ENCODE measurements around the gene GJA8.
"Not testable (repeated sequence)": the region's sequence is repeated elsewhere in the genome, so short reads cannot be mapped to it uniquely, and the experiment has no call there.

The GJA8 gene

DNA sequence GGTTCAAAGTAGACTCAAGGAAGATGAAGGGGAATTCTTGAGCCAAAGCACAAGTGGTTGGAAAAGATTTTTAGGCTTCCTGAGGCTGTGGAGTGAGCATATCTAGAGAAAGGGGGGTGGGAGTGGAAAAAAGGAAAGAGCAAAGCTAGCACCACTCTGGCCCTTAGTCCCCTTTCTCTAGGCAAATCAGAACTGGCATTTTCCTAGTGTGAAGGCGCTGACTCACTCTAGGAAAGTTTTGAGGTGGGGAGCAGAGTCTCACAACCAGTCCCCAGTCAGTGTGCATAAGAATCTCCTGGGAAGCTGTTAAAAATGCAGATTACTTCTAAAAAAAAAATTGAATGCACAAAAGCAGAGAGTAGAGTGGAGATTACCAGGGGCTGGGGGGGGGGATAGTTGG is 22.2 kb downstream of the GJA8 start:
- TF ChIP-seq, protein P1, sequence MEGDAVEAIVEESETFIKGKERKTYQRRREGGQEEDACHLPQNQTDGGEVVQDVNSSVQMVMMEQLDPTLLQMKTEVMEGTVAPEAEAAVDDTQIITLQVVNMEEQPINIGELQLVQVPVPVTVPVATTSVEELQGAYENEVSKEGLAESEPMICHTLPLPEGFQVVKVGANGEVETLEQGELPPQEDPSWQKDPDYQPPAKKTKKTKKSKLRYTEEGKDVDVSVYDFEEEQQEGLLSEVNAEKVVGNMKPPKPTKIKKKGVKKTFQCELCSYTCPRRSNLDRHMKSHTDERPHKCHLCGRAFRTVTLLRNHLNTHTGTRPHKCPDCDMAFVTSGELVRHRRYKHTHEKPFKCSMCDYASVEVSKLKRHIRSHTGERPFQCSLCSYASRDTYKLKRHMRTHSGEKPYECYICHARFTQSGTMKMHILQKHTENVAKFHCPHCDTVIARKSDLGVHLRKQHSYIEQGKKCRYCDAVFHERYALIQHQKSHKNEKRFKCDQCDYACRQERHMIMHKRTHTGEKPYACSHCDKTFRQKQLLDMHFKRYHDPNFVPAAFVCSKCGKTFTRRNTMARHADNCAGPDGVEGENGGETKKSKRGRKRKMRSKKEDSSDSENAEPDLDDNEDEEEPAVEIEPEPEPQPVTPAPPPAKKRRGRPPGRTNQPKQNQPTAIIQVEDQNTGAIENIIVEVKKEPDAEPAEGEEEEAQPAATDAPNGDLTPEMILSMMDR (IDR thresholded peaks at IDR 0.05; ENCODE audit: low read length, missing control alignments): no peak
- DNase-seq (ENCODE audit: low read depth): no peak
- H3K4me3 ChIP-seq (replicated peaks; ENCODE audit: low read depth, low read length): no peak overlapping the region

DNA sequence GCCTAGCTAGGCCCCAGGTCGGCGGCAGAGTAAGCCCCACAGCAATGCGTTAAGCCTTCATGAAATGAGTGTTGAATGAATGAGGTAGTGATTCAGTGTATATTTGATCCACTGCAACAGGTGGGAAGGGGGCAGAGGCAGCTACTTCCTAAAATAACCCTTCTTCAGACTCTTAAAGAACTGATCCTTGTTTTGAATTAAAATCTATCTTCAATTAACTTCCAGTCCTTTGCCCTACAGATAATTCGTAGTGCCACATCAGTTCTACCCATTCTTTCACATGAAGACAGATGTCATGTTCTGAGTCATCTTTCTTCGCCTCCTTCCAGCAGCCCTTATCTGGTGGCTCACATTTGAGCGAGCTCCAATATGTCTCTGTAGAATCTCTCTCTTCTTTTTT is 24.6 kb downstream of the GJA8 start:
- not testable (repeated sequence) for DNase-seq (ENCODE audit: low read depth); H3K4me3 ChIP-seq (replicated peaks; ENCODE audit: low read depth, low read length)

DNA sequence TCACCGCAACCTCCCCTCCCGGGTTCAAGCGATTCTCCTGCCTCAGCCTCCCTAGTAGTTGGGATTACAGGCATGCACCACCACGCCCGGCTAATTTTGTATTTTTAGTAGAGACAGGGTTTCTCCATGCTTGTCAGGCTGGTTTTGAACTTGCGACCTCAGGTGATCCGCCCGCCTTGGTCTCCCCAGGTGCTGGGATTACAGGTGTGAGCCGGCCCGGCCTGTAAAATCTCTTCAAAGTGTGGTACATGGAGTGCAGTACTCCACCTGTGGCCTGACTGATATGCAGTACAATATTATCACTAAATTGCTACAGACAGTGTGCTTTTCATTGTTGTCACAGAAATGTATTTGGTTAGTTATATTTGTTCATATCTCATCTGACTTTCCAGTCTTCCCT is 25.1 kb downstream of the GJA8 start:
- not testable (repeated sequence) for H3K4me3 ChIP-seq (replicated peaks; ENCODE audit: low read depth, low read length); DNase-seq (ENCODE audit: low read depth)

DNA sequence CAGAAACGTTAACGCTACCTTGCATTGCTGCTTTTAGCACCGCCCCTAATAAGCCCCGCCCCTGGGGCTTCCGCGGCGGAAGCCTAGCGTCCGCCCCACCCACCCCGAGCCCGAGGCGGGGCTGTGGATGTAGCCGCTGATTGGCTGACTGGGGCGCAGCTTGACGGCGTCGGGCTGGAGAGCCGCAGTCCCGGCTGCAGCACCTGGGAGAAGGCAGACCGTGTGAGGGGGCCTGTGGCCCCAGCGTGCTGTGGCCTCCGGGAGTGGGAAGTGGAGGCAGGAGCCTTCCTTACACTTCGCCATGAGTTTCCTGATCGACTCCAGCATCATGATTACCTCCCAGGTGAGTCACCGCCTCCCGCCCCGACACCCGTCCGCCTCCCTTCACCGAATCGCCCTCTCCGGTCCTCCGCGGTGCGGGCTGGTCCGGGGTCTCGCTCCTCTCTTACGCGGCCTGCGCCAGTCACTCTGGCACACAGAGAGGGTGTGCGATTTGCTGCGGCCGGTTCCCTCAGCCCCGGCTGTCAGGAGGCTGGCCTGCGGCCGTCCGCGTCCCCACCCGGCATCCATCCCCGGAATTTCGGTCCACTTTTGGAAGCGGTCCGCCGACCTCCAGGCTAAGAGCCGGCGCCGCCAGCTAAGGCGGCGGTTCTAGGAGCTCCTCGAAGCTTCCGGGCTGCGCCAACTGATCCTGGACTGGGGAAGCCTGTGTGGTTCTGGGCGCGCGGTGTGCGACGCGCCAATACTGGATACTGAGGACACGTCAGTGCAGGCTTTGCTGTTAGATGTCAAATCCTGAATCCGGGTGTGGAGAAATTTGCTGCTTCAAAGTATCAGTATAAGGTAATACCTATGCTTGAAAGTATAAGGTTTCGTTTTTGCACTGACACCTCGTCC is 25.9 kb downstream of the GJA8 start, which contains the start of gene GPR89B:
Gene GPR89B, plus strand, starts transcription at position 185 of the 897 bp plus-strand sequence. Its CDS starts 117 bp downstream, at position 302.
- peak; percentile 83 for DNase-seq (ENCODE audit: low read depth)
- peak within 1 kb of the TSS; percentile 75 for H3K4me3 ChIP-seq (replicated peaks; ENCODE audit: low read depth, low read length)

DNA sequence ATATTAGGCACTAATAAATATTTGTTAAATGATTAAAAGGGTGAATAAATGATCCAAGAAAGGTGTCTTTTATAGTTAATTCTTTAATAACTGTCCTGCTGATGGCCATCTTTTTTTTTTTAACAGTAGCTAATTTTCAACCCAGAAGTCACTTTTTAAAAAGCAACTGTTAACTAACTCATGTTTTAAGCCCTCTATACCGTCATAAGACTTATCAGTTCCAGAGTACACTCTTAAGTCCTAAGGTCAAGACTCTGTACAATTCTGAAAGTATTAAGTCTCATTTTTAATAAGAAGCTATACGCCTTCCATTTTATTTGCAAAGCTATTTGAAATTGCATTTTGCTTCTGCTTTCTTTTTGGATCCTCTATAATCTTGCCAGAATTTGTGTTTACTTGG is 28.5 kb downstream of the GJA8 start:
- DNase-seq (ENCODE audit: low read depth); H3K4me3 ChIP-seq (replicated peaks; ENCODE audit: low read depth, low read length): not testable (repeated sequence)

DNA sequence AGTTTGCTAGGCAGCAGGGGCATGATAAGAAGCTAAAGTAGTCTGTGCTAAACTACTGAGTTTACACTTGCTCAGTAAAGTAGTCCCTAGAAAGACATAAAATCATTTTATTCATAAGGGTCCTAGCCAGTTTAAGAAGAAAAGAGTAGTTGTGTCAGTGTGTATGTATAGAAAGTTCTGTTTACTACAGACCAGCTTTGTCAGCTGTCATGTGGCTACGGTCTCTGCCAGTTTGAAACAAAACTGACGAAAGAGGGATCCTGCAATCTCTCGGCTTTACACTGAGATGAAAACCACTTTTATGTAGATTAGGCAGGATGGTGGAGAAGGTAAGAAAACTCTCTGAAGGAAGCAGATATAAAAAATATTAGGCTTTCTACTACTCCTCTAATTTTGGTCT is 32.7 kb downstream of the GJA8 start:
- H3K4me3 ChIP-seq (replicated peaks; ENCODE audit: low read depth, low read length); DNase-seq (ENCODE audit: low read depth): not testable (repeated sequence)

DNA sequence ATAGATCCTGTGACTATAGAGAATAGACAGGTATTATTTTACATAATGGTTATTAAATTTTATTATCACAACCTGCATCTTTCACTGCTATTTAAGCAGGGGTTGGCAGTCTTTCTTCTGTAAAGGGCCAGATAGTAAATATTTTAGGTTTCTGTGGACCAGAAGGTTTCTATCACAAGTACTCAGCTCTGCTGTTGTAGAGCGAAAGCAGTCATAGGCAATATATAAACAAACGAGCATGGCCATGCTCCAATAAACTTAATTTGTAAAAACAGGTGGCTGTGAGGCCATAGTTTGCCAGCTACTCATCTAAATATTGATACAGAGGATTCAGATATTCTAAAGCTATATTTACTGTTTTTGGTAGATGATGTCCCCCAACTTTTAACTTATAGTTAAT is 37.9 kb downstream of the GJA8 start:
- DNase-seq (ENCODE audit: low read depth): not testable (repeated sequence)

DNA sequence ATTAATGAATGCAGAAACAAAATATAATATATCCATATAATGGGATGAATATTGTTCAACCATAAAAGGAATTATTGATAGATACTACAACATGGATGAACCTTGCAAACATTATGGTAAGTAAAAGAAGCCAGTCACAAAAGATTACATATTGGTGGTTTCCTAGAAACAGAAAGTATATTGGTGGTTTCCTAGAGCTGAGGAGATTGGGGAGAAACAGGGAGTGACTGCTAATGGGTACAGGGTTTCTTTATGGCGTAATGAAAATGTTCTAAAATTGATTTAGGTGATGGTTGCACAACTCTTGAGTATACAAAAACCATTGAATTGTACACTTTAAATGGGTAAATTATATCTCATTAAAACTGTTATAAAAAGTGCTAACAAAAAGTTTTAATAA is 40.0 kb downstream of the GJA8 start:
- not testable (repeated sequence) for DNase-seq (ENCODE audit: low read depth); H3K4me3 ChIP-seq (replicated peaks; ENCODE audit: low read depth, low read length)

More for the DNA sequence above, 37.9 kb downstream of the GJA8 start:
- not testable (repeated sequence) for H3K4me3 ChIP-seq (replicated peaks; ENCODE audit: low read depth, low read length)

DNA sequence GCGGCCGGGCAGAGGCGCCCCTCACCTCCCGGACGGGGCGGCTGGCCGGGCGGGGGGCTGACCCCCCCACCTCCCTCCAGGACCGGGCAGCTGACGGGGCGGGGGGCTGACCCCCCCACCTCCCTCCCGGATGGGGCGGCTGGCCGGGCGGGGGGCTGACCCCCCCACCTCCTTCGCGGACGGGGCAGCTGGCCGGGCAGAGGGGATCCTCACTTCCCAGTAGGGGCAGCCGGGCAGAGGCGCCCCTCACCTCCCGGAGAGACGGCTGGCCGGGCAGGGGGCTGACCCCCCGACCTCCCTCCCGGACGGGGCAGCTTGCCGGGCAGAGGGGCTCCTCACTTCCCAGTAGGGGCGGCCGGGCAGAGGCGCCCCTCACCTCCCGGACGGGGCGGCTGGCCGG is 46.9 kb downstream of the GJA8 start:
- not testable (repeated sequence) for DNase-seq (ENCODE audit: low read depth)

More for the DNA sequence above, 46.9 kb downstream of the GJA8 start:
- not testable (repeated sequence) for H3K4me3 ChIP-seq (replicated peaks; ENCODE audit: low read depth, low read length)

Data from fibroblast of pulmonary artery (primary cell).